ENCODE measurements around the gene TASOR2. TPM values are rescaled to one million over a fixed set of nuclear protein-coding genes. Genes with fewer than 3 reads are reported as not detected.

TASOR2 gene
- total RNA-seq, 1 experiment from 2014 or later = 57.4 TPM

DNA sequence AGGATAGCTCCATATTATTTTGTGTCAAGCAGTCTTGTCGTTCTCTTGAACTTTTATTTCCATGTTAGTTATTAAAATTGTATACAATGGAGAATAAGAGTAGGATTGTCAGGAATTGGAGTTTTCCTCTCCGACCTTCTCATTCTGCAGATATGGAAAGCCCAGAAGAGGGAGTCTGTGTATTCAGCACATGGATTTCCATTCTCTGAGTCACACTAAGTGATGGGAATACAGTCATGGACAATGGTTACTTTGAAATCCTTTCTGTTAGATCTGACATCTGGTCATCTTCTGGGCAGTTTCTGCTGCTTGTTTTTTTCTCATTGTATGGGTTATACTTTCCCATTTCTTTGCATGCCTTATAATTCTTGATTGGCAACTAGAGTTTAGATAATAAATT, 5.0 kb upstream of the TASOR2 start:
- ChIA-PET POLR2A (no interaction called here), CTCF (no interaction called here)
- ATAC-seq (no peak), DNase-seq (ENCODE audit: low read depth, low spot score) (no peak)
- Histone ChIP-seq H3K4me3 (ENCODE audit: low read depth in 2 of 2, low read length in 2 of 2) (no peak overlapping the region), H3K27me3 (ENCODE audit: control insufficient read depth, insufficient read depth, low read length) (no peaks in the 10 kb centered on the region), H3K9me3 (ENCODE audit: control insufficient read depth, insufficient read depth, low read depth, low read length) (no peaks in the 10 kb centered on the region), H3K36me3 (ENCODE audit: control insufficient read depth, insufficient read depth, low read length) (no peaks in the 10 kb centered on the region), H3K27ac (ENCODE audit: low read length) (no peak overlapping the region), H3K4me1 (ENCODE audit: control insufficient read depth, insufficient read depth, low read length) (peaks cover 6% of the 10 kb centered on the region)
- in situ Hi-C loops (cut with HindIII; ENCODE audit: low pct_unique_long_range_greater_than_20kb, low sequenced_read_pairs) (no loop called here), intact Hi-C loops (cut with micrococcal nuclease; ENCODE audit: unreplicated experiment) (no loop called here)
- TF ChIP-seq POLR2AphosphoS5 (IDR thresholded peaks at IDR 0.05; ENCODE audit: low read depth, low read length) (no peak), TCF7L2 (IDR thresholded peaks at IDR 0.05; ENCODE audit: low read depth, low read length) (no peak), SIN3A (IDR thresholded peaks at IDR 0.05; ENCODE audit: borderline replicate concordance, insufficient read depth, low read depth, low read length) (no peak)
- TF ChIP-seq, protein P1, sequence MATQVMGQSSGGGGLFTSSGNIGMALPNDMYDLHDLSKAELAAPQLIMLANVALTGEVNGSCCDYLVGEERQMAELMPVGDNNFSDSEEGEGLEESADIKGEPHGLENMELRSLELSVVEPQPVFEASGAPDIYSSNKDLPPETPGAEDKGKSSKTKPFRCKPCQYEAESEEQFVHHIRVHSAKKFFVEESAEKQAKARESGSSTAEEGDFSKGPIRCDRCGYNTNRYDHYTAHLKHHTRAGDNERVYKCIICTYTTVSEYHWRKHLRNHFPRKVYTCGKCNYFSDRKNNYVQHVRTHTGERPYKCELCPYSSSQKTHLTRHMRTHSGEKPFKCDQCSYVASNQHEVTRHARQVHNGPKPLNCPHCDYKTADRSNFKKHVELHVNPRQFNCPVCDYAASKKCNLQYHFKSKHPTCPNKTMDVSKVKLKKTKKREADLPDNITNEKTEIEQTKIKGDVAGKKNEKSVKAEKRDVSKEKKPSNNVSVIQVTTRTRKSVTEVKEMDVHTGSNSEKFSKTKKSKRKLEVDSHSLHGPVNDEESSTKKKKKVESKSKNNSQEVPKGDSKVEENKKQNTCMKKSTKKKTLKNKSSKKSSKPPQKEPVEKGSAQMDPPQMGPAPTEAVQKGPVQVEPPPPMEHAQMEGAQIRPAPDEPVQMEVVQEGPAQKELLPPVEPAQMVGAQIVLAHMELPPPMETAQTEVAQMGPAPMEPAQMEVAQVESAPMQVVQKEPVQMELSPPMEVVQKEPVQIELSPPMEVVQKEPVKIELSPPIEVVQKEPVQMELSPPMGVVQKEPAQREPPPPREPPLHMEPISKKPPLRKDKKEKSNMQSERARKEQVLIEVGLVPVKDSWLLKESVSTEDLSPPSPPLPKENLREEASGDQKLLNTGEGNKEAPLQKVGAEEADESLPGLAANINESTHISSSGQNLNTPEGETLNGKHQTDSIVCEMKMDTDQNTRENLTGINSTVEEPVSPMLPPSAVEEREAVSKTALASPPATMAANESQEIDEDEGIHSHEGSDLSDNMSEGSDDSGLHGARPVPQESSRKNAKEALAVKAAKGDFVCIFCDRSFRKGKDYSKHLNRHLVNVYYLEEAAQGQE (IDR thresholded peaks at IDR 0.05; ENCODE audit: insufficient read depth in 1 of 2, low read depth in 2 of 2, low read length in 1 of 2) = no peak
- TF ChIP-seq, protein P2, sequence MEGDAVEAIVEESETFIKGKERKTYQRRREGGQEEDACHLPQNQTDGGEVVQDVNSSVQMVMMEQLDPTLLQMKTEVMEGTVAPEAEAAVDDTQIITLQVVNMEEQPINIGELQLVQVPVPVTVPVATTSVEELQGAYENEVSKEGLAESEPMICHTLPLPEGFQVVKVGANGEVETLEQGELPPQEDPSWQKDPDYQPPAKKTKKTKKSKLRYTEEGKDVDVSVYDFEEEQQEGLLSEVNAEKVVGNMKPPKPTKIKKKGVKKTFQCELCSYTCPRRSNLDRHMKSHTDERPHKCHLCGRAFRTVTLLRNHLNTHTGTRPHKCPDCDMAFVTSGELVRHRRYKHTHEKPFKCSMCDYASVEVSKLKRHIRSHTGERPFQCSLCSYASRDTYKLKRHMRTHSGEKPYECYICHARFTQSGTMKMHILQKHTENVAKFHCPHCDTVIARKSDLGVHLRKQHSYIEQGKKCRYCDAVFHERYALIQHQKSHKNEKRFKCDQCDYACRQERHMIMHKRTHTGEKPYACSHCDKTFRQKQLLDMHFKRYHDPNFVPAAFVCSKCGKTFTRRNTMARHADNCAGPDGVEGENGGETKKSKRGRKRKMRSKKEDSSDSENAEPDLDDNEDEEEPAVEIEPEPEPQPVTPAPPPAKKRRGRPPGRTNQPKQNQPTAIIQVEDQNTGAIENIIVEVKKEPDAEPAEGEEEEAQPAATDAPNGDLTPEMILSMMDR (IDR thresholded peaks at IDR 0.05) = no peak
- BruUV-seq (replicated peaks) = no TSS peak

DNA sequence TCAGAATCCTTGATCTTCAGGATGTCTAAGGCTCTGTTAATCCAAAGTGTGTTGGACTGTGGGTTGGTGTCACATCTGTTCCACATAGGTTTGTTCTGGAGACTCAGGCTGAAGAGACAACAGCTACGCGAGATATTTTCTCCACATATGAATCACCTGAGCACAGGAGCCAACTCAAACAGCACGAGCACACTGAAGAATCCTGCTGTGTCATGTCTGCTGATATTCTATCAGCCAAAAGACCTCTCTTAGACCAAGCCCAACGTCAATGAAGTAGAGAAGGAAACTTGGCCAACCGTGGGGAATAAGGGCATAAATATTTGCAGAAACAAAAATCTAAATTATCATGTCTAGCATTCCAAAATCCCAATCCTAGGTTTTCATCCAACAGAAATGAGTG, 2.7 kb upstream of the TASOR2 start:
- TF ChIP-seq TCF7L2 (IDR thresholded peaks at IDR 0.05; ENCODE audit: low read depth, low read length) = no peak
- no peak for TF ChIP-seq POLR2AphosphoS5 (IDR thresholded peaks at IDR 0.05; ENCODE audit: low read depth, low read length)
- TF ChIP-seq, protein P2 (IDR thresholded peaks at IDR 0.05) = no peak
- TF ChIP-seq, protein P1 (IDR thresholded peaks at IDR 0.05; ENCODE audit: insufficient read depth in 1 of 2, low read depth in 2 of 2, low read length in 1 of 2) = no peak
- TF ChIP-seq SIN3A (IDR thresholded peaks at IDR 0.05; ENCODE audit: borderline replicate concordance, insufficient read depth, low read depth, low read length) = no peak
- Histone ChIP-seq H3K27me3 (ENCODE audit: control insufficient read depth, insufficient read depth, low read length) (no peaks in the 10 kb centered on the region), H3K9me3 (ENCODE audit: control insufficient read depth, insufficient read depth, low read depth, low read length) (no peaks in the 10 kb centered on the region), H3K36me3 (ENCODE audit: control insufficient read depth, insufficient read depth, low read length) (peaks cover 3% of the 10 kb centered on the region), H3K4me3 (ENCODE audit: low read depth in 2 of 2, low read length in 2 of 2) (no peak overlapping the region), H3K27ac (ENCODE audit: low read length) (no peak overlapping the region), H3K4me1 (ENCODE audit: control insufficient read depth, insufficient read depth, low read length) (peaks cover 9% of the 10 kb centered on the region)
- DNase-seq (ENCODE audit: low read depth, low spot score) (no peak), ATAC-seq (no peak)
- POLR2A ChIA-PET = no interaction called here
- in situ Hi-C loops (cut with HindIII; ENCODE audit: low pct_unique_long_range_greater_than_20kb, low sequenced_read_pairs) = no loop called here
- intact Hi-C loops (cut with micrococcal nuclease; ENCODE audit: unreplicated experiment) = no loop called here
- BruUV-seq (replicated peaks) = no TSS peak
- CTCF ChIA-PET = no interaction called here

All from Panc1 (cell line).